ENCODE results near the gene PTPN6. TPM values are rescaled to one million over a fixed set of nuclear protein-coding genes. Genes with fewer than 3 reads are reported as not detected.
"Not testable (repeated sequence)": the region's sequence is repeated elsewhere in the genome, so short reads cannot be mapped to it uniquely, and the experiment has no call there.

The PTPN6 gene
- total RNA-seq = 100 to 1,000 TPM; 349 to 370 TPM

DNA sequence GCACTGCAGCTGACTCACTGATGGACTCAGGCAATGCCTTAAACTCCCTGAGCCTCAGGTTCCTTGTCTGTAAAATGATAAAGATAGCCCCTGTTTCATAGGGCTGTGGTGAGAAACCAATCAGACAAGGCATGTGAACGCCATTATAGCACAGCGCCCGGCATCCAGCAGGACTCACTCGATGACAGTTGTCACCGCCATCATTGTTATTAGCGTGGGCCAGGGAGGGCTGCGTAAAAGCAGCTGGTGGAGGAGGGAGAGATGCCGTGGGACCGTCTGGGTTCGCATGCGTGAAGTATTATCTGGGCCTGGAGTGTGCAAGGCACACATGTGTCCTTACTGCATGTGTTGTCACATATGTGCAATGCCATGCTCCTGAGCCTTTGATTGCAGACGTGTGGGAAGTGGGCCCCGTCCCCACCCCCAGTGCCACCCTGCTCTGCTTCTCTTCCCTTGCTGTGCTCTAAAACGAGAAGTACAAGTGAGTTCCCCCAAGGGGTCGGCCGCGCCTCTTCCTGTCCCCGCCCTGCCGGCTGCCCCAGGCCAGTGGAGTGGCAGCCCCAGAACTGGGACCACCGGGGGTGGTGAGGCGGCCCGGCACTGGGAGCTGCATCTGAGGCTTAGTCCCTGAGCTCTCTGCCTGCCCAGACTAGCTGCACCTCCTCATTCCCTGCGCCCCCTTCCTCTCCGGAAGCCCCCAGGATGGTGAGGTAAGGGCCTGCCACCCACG is at the start of gene PTPN6:
Gene PTPN6, plus strand, starts transcription at position 546 of the 730 bp plus-strand sequence. Its CDS starts 157 bp downstream, at position 703.
- Mint-ChIP-seq H3K27ac (peak within 1 kb of the TSS; percentile 100), H3K4me1 (peaks cover 67% of the 10 kb centered on the region), H3K27me3 (no peaks in the 10 kb centered on the region), H3K4me3 (peak within 1 kb of the TSS; percentile 100), H3K36me3 (peaks cover 27% of the 10 kb centered on the region), H3K9me3 (no peaks in the 10 kb centered on the region)
- POLR2A ChIA-PET = interaction anchor here (1.2 to 21.6 kb wide), 9 partner anchors 9 to 157 kb away, joined by 4 to 1055 read pairs (median 12); partner anchors contain the start of genes CDCA3, EMG1, LPCAT3 and PHB2
- DNase-seq = peak; percentile 77
- ATAC-seq (ENCODE audit: low read depth) = peak; percentile 40

- peaks cover 2% of the 10 kb centered on the region for H3K27me3 Mint-ChIP-seq
- no peaks in the 10 kb centered on the region for H3K9me3 Mint-ChIP-seq
- peaks cover 13% of the 10 kb centered on the region for H3K4me1 Mint-ChIP-seq
- no peak for ATAC-seq (ENCODE audit: low read depth)
- DNase-seq = no peak
- no peaks in the 10 kb centered on the region for H3K36me3 Mint-ChIP-seq
- POLR2A ChIA-PET = interaction anchor here (1.0 to 1.1 kb wide), 2 partner anchors 11 to 116 kb away, joined by 3 read pairs; partner anchors contain the start of gene LPCAT3
- peak overlapping the region; percentile 1 for H3K27ac Mint-ChIP-seq
- H3K4me3 Mint-ChIP-seq = no peak overlapping the region
Observed at GRCh38 chr12:6902448-6902847, 48.7 kb upstream of the PTPN6 start.

- POLR2A ChIA-PET = interaction anchor here (2.3 to 2.4 kb wide), 2 partner anchors 13 to 31 kb away, joined by 14 to 17 read pairs; partner anchors contain the start of gene SPSB2
- Mint-ChIP-seq H3K4me3 (no peak overlapping the region), H3K27ac (no peak overlapping the region), H3K27me3 (no peaks in the 10 kb centered on the region), H3K36me3 (no peaks in the 10 kb centered on the region), H3K9me3 (no peaks in the 10 kb centered on the region), H3K4me1 (peaks cover 13% of the 10 kb centered on the region)
- no peak for DNase-seq
- ATAC-seq (ENCODE audit: low read depth) = no peak
Observed at GRCh38 chr12:6903722-6904121, 47.4 kb upstream of the PTPN6 start.

DNA sequence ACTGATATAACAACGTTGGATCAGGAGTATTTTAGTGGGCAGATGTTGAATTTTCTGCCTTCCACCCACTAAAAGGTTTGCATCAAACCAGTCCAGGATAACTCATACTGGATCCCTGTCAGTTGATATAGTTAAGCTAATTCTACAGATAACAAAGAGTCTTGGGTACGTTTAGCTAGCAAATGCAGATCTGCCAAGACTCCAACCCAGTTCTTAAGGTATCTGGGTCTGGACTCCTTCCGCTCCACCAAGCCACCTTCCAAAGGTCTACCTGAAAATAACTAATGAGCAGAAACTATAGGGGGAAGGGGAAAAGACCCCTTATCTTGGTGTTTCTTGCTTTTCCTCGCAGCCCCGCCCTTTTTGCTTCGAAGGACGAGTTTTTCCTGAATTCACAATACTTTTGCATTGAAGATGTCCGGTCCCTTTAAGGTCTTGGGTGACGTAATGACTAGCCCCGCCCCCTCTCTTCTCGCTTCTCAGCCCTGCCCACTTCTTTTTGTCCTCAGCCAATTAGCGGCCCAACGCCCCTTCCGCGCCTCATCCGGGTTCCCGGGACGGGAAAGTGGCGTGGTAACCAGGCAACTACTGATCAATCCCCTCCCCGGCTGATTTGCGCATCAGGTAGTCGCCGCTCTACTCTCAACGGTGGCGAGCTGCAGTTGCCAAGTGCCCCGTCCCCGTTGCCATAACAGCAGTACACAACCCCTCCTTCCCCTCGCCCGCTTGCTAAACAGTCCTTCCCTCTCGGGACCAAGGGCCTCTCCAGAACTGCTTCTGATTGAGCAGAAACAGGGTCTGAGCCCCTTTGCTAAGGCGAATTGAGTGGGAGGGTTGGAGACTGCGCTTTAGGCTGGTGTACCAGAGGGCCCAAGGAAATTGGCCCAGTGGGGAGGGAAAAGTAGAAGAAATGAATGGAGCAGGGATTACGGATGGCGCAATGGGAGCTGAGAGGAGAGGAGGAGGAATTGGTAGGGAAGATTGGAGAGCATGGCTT is 46.6 kb upstream of the PTPN6 start, which contains the start of gene LRRC23:
Gene LRRC23, plus strand, starts transcription at position 543 of the 997 bp plus-strand sequence. CDS start 812 bp downstream, outside the sequence.
- DNase-seq = peak; percentile 93
- H3K27ac Mint-ChIP-seq = no peak within 1 kb of the TSS
- H3K27me3 Mint-ChIP-seq = no peaks in the 10 kb centered on the region
- no peak within 1 kb of the TSS for H3K4me3 Mint-ChIP-seq
- ATAC-seq (ENCODE audit: low read depth) = peak; percentile 94
- POLR2A ChIA-PET = interaction anchor here (0.9 to 2.4 kb wide), 4 partner anchors 10 to 39 kb away, joined by 4 to 17 read pairs (median 10); partner anchors contain the start of genes C12orf57, ENO2, RNU7-1 and SPSB2
- H3K4me1 Mint-ChIP-seq = peaks cover 11% of the 10 kb centered on the region
- H3K9me3 Mint-ChIP-seq = no peaks in the 10 kb centered on the region
- H3K36me3 Mint-ChIP-seq = no peaks in the 10 kb centered on the region

DNA sequence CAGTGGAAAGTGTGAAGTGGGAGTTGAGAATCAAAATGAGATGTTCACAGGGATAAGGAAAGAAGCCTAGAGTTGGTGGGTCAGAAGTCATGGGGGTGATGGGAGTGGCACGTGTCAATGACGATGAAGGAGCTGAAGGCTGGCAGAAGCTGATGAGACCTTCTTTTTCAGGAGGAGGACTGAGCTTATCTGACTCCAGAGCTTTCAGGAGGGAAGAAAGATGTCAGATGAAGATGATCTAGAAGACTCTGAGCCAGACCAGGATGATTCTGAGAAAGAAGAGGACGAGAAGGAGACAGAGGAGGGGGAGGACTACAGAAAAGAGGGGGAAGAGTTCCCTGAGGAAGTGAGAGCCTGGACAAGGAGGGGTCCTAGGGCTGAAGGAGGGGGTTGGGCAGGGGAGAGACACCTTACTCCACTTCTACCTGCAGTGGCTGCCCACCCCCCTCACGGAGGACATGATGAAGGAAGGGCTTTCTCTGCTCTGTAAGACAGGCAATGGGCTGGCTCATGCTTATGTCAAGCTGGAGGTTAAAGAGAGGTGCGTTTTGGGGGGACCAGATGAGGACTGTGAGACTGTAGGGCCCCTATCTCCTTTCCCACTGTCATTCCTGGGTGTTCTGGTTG is 45.6 kb upstream of the PTPN6 start:
- no peaks in the 10 kb centered on the region for H3K36me3 Mint-ChIP-seq
- H3K9me3 Mint-ChIP-seq = no peaks in the 10 kb centered on the region
- H3K4me1 Mint-ChIP-seq = peaks cover 7% of the 10 kb centered on the region
- no peaks in the 10 kb centered on the region for H3K27me3 Mint-ChIP-seq
- no peak overlapping the region for H3K4me3 Mint-ChIP-seq
- POLR2A ChIA-PET = interaction anchor here (0.7 to 2.4 kb wide), 5 partner anchors 9 to 53 kb away, joined by 3 to 17 read pairs (median 5); partner anchors contain the start of genes C12orf57, ENO2, RNU7-1 and SPSB2
- no peak for ATAC-seq (ENCODE audit: low read depth)
- DNase-seq = no peak
- no peak overlapping the region for H3K27ac Mint-ChIP-seq

DNA sequence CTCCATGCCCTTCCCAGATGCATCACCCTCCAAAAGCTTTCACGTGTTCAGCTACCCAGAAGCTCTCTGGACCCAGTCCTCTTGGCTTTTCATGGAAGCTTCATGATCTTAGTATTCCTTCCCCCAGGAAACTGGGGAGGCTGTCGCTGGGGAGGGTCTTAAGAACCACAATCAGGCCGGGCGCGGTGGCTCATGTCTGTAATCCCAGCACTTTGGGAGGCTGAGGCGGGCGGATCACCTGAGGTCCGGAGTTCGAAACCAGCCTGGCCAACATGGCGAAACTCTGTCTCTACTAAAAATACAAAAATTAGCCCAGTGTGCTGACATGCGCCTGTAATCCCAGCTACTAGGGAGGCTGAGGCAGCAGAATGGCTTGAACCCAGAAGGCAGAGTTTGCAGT is 43.0 kb upstream of the PTPN6 start:
- H3K36me3 Mint-ChIP-seq; ATAC-seq (ENCODE audit: low read depth); H3K4me3 Mint-ChIP-seq; H3K9me3 Mint-ChIP-seq; H3K27me3 Mint-ChIP-seq; DNase-seq; H3K27ac Mint-ChIP-seq: not testable (repeated sequence)
- peaks cover 10% of the 10 kb centered on the region for H3K4me1 Mint-ChIP-seq
- POLR2A ChIA-PET = interaction anchor here (0.7 to 2.2 kb wide), 6 partner anchors 17 to 200 kb away, joined by 3 to 9 read pairs (median 6); partner anchors contain the start of genes C12orf57 and RNU7-1

GRCh38 chr12:6909421-6910145 is 41.6 kb upstream of the PTPN6 start:
- no peaks in the 10 kb centered on the region for H3K27me3 Mint-ChIP-seq
- POLR2A ChIA-PET = interaction anchor here (0.5 to 2.2 kb wide), 5 partner anchors 18 to 1027 kb away, joined by 3 to 8 read pairs (median 4); no protein-coding TSS in a partner anchor
- H3K27ac Mint-ChIP-seq = peak overlapping the region; percentile 26
- ATAC-seq (ENCODE audit: low read depth) = no peak
- no peaks in the 10 kb centered on the region for H3K9me3 Mint-ChIP-seq
- H3K4me1 Mint-ChIP-seq = peaks cover 11% of the 10 kb centered on the region
- no peak for DNase-seq
- no peaks in the 10 kb centered on the region for H3K36me3 Mint-ChIP-seq
- H3K4me3 Mint-ChIP-seq = no peak overlapping the region

- POLR2A ChIA-PET = interaction anchor here (0.5 to 3.9 kb wide), 5 partner anchors 21 to 1024 kb away, joined by 4 to 26 read pairs (median 8); partner anchors contain the start of gene SPSB2
- peaks cover 16% of the 10 kb centered on the region for H3K36me3 Mint-ChIP-seq
- H3K9me3 Mint-ChIP-seq = no peaks in the 10 kb centered on the region
- peak overlapping the region; percentile 100 for H3K4me3 Mint-ChIP-seq
- DNase-seq (no peak), ATAC-seq (ENCODE audit: low read depth) (no peak)
- no peak overlapping the region for H3K27ac Mint-ChIP-seq
- no peaks in the 10 kb centered on the region for H3K27me3 Mint-ChIP-seq
- peaks cover 33% of the 10 kb centered on the region for H3K4me1 Mint-ChIP-seq
Observed at GRCh38 chr12:6912164-6912935, 38.8 kb upstream of the PTPN6 start.

DNA sequence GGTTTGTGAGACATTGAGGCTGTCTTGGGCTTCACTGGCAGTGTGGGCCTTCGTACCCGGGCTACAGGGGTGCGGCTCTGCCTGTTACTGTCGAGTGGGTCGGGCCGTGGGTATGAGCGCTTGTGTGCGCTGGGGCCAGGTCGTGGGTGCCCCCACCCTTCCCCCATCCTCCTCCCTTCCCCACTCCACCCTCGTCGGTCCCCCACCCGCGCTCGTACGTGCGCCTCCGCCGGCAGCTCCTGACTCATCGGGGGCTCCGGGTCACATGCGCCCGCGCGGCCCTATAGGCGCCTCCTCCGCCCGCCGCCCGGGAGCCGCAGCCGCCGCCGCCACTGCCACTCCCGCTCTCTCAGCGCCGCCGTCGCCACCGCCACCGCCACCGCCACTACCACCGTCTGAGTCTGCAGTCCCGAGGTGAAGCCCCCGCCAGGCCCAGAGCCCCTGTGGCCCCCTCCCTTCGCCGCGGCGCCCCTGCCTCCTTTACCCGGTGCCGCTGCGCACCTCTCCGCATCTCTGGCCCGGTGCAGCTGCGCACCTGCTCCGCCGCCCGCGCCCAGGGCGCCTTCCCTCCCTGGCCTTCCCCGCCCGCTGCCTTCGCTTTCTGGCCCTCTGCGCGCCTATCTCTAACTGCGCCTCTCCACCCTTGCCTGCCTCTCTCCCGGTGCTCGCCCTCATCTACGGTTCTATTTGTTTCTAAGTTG is 36.8 kb upstream of the PTPN6 start, which contains the start of gene ENO2:
Gene ENO2, plus strand, starts transcription at position 335 of the 701 bp plus-strand sequence. CDS start 1,253 bp downstream, outside the sequence.
- peak; percentile 92 for ATAC-seq (ENCODE audit: low read depth)
- H3K4me1 Mint-ChIP-seq = peaks cover 37% of the 10 kb centered on the region
- DNase-seq = peak; percentile 87
- no peaks in the 10 kb centered on the region for H3K27me3 Mint-ChIP-seq
- POLR2A ChIA-PET = interaction anchor here (0.6 to 3.9 kb wide), 15 partner anchors 9 to 194 kb away, joined by 4 to 26 read pairs (median 5); partner anchors contain the start of genes C12orf57, CDCA3, LRRC23 and RNU7-1
- peaks cover 25% of the 10 kb centered on the region for H3K36me3 Mint-ChIP-seq
- H3K27ac Mint-ChIP-seq = peak within 1 kb of the TSS; percentile 88
- H3K9me3 Mint-ChIP-seq = no peaks in the 10 kb centered on the region
- peak within 1 kb of the TSS; percentile 100 for H3K4me3 Mint-ChIP-seq

DNA sequence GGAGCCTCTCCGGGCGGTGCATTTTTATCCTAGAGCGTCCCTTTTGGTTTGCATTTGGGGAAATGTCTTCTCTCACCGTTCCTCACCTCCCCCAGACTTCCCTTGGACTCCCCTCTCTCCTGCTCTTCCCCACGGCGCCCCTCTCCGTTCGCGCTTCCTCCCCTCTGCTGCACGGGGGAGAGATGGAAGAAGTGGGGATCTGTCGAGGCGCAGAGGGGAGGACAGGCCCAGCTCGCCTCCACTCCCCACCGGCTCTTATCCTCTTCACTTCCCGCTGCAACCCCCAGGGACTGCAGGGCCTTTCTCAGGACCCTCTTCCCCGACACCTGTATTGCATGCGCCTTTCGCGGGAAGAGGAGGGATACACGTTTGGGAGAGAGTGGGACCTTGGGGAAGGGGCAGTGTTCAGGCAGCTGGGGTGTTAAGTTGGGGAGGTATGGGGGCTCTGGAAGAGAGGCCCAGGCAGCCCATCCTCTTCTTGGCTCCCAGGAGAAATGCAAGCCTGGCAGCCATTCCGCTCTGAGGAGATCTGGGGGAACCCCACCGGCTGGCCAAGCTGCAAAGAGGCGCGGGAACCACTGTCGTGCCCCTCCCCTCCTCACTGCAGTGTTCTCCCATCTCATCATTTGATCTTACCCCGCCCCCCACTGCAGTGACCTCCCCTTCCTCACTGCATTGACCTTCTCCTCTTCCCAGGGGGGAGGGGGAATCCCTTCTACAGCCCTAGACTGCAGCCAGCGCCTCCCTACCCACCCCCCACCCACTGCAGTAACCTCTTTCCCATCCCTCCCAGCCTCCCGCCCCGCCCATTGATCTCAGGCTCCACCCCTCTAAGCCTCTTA is 36.0 kb upstream of the PTPN6 start:
- POLR2A ChIA-PET = interaction anchor here (0.6 to 3.9 kb wide), 12 partner anchors 10 to 193 kb away, joined by 4 to 26 read pairs (median 6); partner anchors contain the start of genes C12orf57, CDCA3, LRRC23 and RNU7-1
- no peak for DNase-seq
- peak overlapping the region; percentile 100 for H3K4me3 Mint-ChIP-seq
- H3K27ac Mint-ChIP-seq = peak overlapping the region; percentile 88
- H3K4me1 Mint-ChIP-seq = peaks cover 41% of the 10 kb centered on the region
- no peaks in the 10 kb centered on the region for H3K27me3 Mint-ChIP-seq
- H3K9me3 Mint-ChIP-seq = no peaks in the 10 kb centered on the region
- peaks cover 32% of the 10 kb centered on the region for H3K36me3 Mint-ChIP-seq
- no peak for ATAC-seq (ENCODE audit: low read depth)

All from activated naive CD8-positive, alpha-beta T cell treated with anti-CD3 and anti-CD28 coated beads, Interleukin-2, amount 10 ng/mL, durations not matched to agents 7 days and 5 days (primary cell).